ENCODE measurements around the gene LSM4. TPM values are rescaled to one million over a fixed set of nuclear protein-coding genes. Genes with fewer than 3 reads are reported as not detected.
A peak's percentile ranks its signal among the peaks of the same experiment; 100 is the strongest.

Gene LSM4
- total and polyA plus RNA-seq, 2 of the 4 experiments (the other 2 are of a cell fraction): 44.8 to 118 TPM

- dilution Hi-C loops (cut with HindIII; ENCODE audit: low sequenced_read_pairs, unreplicated experiment) (no loop called here), intact Hi-C loops (cut with micrococcal nuclease) (no loop called here), in situ Hi-C loops (cut with MboI; ENCODE audit: low sequenced_read_pairs) (no loop called here)
- Histone ChIP-seq H4K5ac (ENCODE audit: low read depth, low read length) (no peak overlapping the region), H3K56ac (ENCODE audit: extremely low read depth, insufficient read depth, low read length) (no peak overlapping the region), H2BK5ac (ENCODE audit: low read depth, low read length, poor library complexity, severe bottlenecking) (no peak overlapping the region), H3K9ac (ENCODE audit: low read depth, low read length) (no peak overlapping the region), H2AK9ac (replicated peaks; ENCODE audit: low read depth, low read length, poor library complexity) (peak overlapping the region; percentile 44), H3K23ac (ENCODE audit: low read depth, low read length) (no peak overlapping the region), H4K8ac (ENCODE audit: low read depth in 2 of 2, low read length in 2 of 2) (no peak overlapping the region), H3K4me2 (ENCODE audit: low read depth, low read length) (no peak overlapping the region), H3K36me3 (ENCODE audit: control insufficient read depth, insufficient read depth, low read length) (peaks cover 17% of the 10 kb centered on the region), H3K79me1 (ENCODE audit: low read depth in 1 of 2, low read length in 2 of 2) (peaks cover 2 to 23% of the 10 kb centered on the region in 2 experiments; a peak in 2 of 4 replicates), H2BK120ac (ENCODE audit: low read depth, low read length) (no peak overlapping the region), H3K27me3 (ENCODE audit: control insufficient read depth, insufficient read depth, low read length) (no peaks in the 10 kb centered on the region), H4K20me1 (ENCODE audit: insufficient read depth, low read length) (no peaks in the 10 kb centered on the region), H3K27ac (ENCODE audit: insufficient read depth, low read length) (0 out of 2 replicates have a peak overlapping the region, but pooled peaks have one; percentile 6), H3K4me1 (ENCODE audit: control insufficient read depth, insufficient read depth, low read length) (peaks cover 20% of the 10 kb centered on the region), H3K9me3 (ENCODE audit: control insufficient read depth, insufficient read depth, low read length) (no peaks in the 10 kb centered on the region), H3K4ac (ENCODE audit: low read depth, low read length) (no peak overlapping the region), H4K91ac (ENCODE audit: insufficient read depth, low read depth, low read length) (peak overlapping the region; percentile 13; the same call in 1 of the 2 replicates), H3K18ac (ENCODE audit: low read depth, low read length) (no peak overlapping the region), H3K9me1 (ENCODE audit: insufficient read depth, low read length) (peaks cover 8% of the 10 kb centered on the region; the same call in 1 of the 2 replicates), H3K4me3 (ENCODE audit: insufficient read depth, low read depth, low read length) (no peak overlapping the region), H3K14ac (replicated peaks; ENCODE audit: low read depth, low read length) (no peak overlapping the region), H2BK15ac (ENCODE audit: low read depth, low read length) (no peak overlapping the region), H2AFZ (replicated peaks; ENCODE audit: low read length, poor library complexity) (no peak overlapping the region), H2BK20ac (ENCODE audit: low read depth, low read length) (no peak overlapping the region), H2AK5ac (ENCODE audit: low read depth, low read length) (0 out of 2 replicates have a peak overlapping the region, but pooled peaks have one; percentile 51)
- CTCF ChIA-PET: no interaction called here
- ATAC-seq (ENCODE audit: low read depth): no peak
- 89% methylated on average over 12 of the region's 26 CpGs; no CpG with 5 or more reads in 1 of the 2 experiments for WGBS, 2 experiments (ENCODE audit: extremely low coverage in 2 of 2, insufficient read length in 1 of 2)
- DNase-seq: no peak
- BruUV-seq (replicated peaks): no TSS peak
- POLR2A ChIA-PET (ENCODE audit: unreplicated experiment): interaction anchor here (1.0 kb wide), 1 partner anchor 25 kb away, joined by 3 read pairs; the partner anchor contains the start of gene JUND
- TF ChIP-seq MAFK (IDR thresholded peaks at IDR 0.05; ENCODE audit: low read depth, low read length) (peak; percentile 59), RFX5 (IDR thresholded peaks at IDR 0.05; ENCODE audit: low read depth, low read length) (no peak)
Measured at GRCh38 chr19:18306209-18306887, 16.5 kb downstream of the LSM4 start.

Measured in IMR-90 (cell line).